HCT116 (cell line): ENCODE results near the gene GRK5. TPM values are rescaled to one million over a fixed set of nuclear protein-coding genes. Genes with fewer than 3 reads are reported as not detected.

Source experiments
- ATAC-seq: fragments of 200-7000 bp; cut with Tn5 transposase; 2 replicates; pipeline ENCODE4 v1.9.1; 2020; ENCODE audit warnings: mild to moderate bottlenecking, moderate library complexity
- BruUV-seq: library from RNA; stranded (reverse); fragments of 400-500 nt; replicated peaks from 2 replicates; lab custom pipeline; 2021; lab: Mats Ljungman, UMichigan
- CTCF ChIA-PET: fragments of 300-600 bp; sonication (Branson Sonifier 250); formaldehyde crosslinking; loops from one replicate; lab custom pipeline; 2021; ENCODE audit warnings: antibody characterized with exemption; lab: Charles Lee
- POLR2A ChIA-PET: fragments of 300-600, 350-600 bp; sonication (Branson Sonifier 250); formaldehyde crosslinking; loops from one replicate; lab custom pipeline; 2021; ENCODE audit warnings: antibody characterized with exemption; lab: Charles Lee
- RAD21 ChIA-PET, 2 experiments: fragments of 300-600 bp; sonication (Branson Sonifier 250); formaldehyde crosslinking; loops; one replicate each; lab custom pipeline; 2023; ENCODE audit warnings: low total read pairs in 2 of 2; ENCODE audit not compliant: uncharacterized antibody in 2 of 2, unreplicated experiment in 2 of 2, low non-redundant PET in 1 of 2; lab: Charles Lee
- DNase-seq: peaks from one replicate; pipeline ENCODE4 v3.0.0-alpha.2; 2010; ENCODE audit warnings: low read depth, low spot score
- H2AFZ ChIP-seq: fragments of 200-600 bp; shearing (Covaris generic), sonication (generic); 2 replicates; pipeline ENCODE4 v1.6.1; 2017; ENCODE audit warnings: low read depth, mixed run types, mixed read lengths, antibody characterized with exemption, low read length; ENCODE audit not compliant: poor library complexity, severe bottlenecking
- H3K27ac ChIP-seq: 2 replicates; pipeline ENCODE4 v1.5.1; 2012; ENCODE audit warnings: low read depth, low read length
- H3K27me3 ChIP-seq: fragments of 200-600 bp; sonication (generic); 2 replicates; pipeline ENCODE4 v1.6.1; 2016; ENCODE audit warnings: mixed run types, low read length, mixed read lengths; ENCODE audit not compliant: insufficient read depth
- H3K36me3 ChIP-seq, 2 experiments: fragments of 200-500 bp in 1 of 2; fragments of 200-600 bp in 1 of 2; sonication (Bioruptor generic) in 1 of 2; sonication (generic) in 1 of 2; 2 replicates each; pipeline versions ENCODE4 v1.5.1 to v1.6.1; 2014 to 2016; ENCODE audit warnings: low read length in 2 of 2, inconsistent platforms in 1 of 2, mixed read lengths in 1 of 2, mixed run types in 1 of 2; ENCODE audit not compliant: insufficient read depth in 2 of 2, control insufficient read depth in 1 of 2
- H3K4me1 ChIP-seq, 2 experiments: fragments of 200-600 bp in 1 of 2; sonication (generic) in 1 of 2; 2 replicates each; pipeline versions ENCODE4 v1.5.1 to v1.6.1; 2012 to 2017; ENCODE audit warnings: low read length in 2 of 2, inconsistent platforms in 1 of 2, mild to moderate bottlenecking in 1 of 2, mixed read lengths in 1 of 2, mixed run types in 1 of 2, moderate library complexity in 1 of 2; ENCODE audit not compliant: insufficient read depth in 2 of 2, control insufficient read depth in 1 of 2
- H3K4me2 ChIP-seq: fragments of 200-600 bp; sonication (generic); 2 replicates; pipeline ENCODE4 v1.6.1; 2017; ENCODE audit warnings: mixed run types, low read length, mixed read lengths
- H3K4me3 ChIP-seq, 2 experiments: fragments of 200-600 bp in 1 of 2; sonication (generic) in 1 of 2; replicated peaks in 1 of 2; 2 replicates each; pipeline ENCODE4 v1.5.1; 2011 to 2016; ENCODE audit warnings: low read length in 2 of 2, control low read depth in 1 of 2, low read depth in 1 of 2, mild to moderate bottlenecking in 1 of 2, mixed read lengths in 1 of 2, mixed run types in 1 of 2
- H3K79me2 ChIP-seq: fragments of 200-600 bp; sonication (generic); 2 replicates; pipeline ENCODE4 v1.6.1; 2017; ENCODE audit warnings: mild to moderate bottlenecking, mixed run types, low read length, moderate library complexity, mixed read lengths; ENCODE audit not compliant: insufficient read depth
- H3K9ac ChIP-seq: fragments of 200-600 bp; sonication (generic); 2 replicates; pipeline ENCODE4 v1.6.1; 2016; ENCODE audit warnings: low read length, mixed read lengths
- H3K9me2 ChIP-seq: fragments of 200-600 bp; sonication (generic), shearing (Covaris generic); 2 replicates; pipeline ENCODE4 v1.6.1; 2017; ENCODE audit warnings: mixed run types, mild to moderate bottlenecking, moderate library complexity; ENCODE audit not compliant: insufficient read depth
- H3K9me3 ChIP-seq, 2 experiments: fragments of 200-500 bp in 1 of 2; fragments of 200-600 bp in 1 of 2; sonication (Bioruptor generic) in 1 of 2; sonication (generic) in 1 of 2; 2 replicates each; pipeline ENCODE4 v1.6.1; 2014 to 2017; ENCODE audit warnings: low read length in 2 of 2, mixed read lengths in 2 of 2, inconsistent platforms in 1 of 2, low read depth in 1 of 2, mild to moderate bottlenecking in 1 of 2, mixed run types in 1 of 2, moderate library complexity in 1 of 2; ENCODE audit not compliant: control insufficient read depth in 1 of 2, insufficient read depth in 1 of 2
- H4K20me1 ChIP-seq: fragments of 200-600 bp; sonication (generic), shearing (Covaris generic); 2 replicates; pipeline ENCODE4 v1.6.1; 2017; ENCODE audit warnings: mixed run types, mild to moderate bottlenecking, moderate library complexity; ENCODE audit not compliant: insufficient read depth
- ATF3 ChIP-seq: IDR thresholded peaks from 2 replicates; pipeline ENCODE4 v1.6.1; 2012
- CBX3 ChIP-seq: IDR thresholded peaks from 2 replicates; pipeline ENCODE4 v1.6.1; 2012; ENCODE audit warnings: low read depth
- CEBPB ChIP-seq: IDR thresholded peaks from 2 replicates; pipeline ENCODE4 v1.6.1; 2012; ENCODE audit warnings: low read depth
- CTCF ChIP-seq, 3 experiments: fragments of 200-600 bp in 1 of 3; sonication (generic) in 1 of 3; IDR thresholded peaks in 2 of 3; conservative IDR thresholded peaks in 1 of 3; 2 replicates each; pipeline ENCODE4 v1.5.1; 2012 to 2017; ENCODE audit warnings: low read depth in 2 of 3, low read length in 2 of 3, antibody characterized with exemption in 1 of 3, borderline replicate concordance in 1 of 3, control low read depth in 1 of 3, mild to moderate bottlenecking in 1 of 3, mixed read lengths in 1 of 3, mixed run types in 1 of 3, moderate library complexity in 1 of 3; ENCODE audit not compliant: insufficient read depth in 1 of 3
- EGR1 ChIP-seq: IDR thresholded peaks from 2 replicates; pipeline ENCODE4 v1.6.1; 2012; ENCODE audit warnings: low read depth
- ELF1 ChIP-seq: IDR thresholded peaks from 2 replicates; pipeline ENCODE4 v1.6.1; 2012; ENCODE audit warnings: low read depth, borderline replicate concordance
- EZH2 ChIP-seq: fragments of 200-600 bp; sonication (generic); IDR thresholded peaks from 2 replicates; pipeline ENCODE4 v1.6.1; 2017; ENCODE audit warnings: antibody characterized with exemption, mixed run types
- EZH2phosphoT487 ChIP-seq: fragments of 200-600 bp; IDR thresholded peaks from 2 replicates; pipeline ENCODE4 v1.6.1; 2018; ENCODE audit warnings: antibody characterized with exemption, borderline replicate concordance
- FOSL1 ChIP-seq: IDR thresholded peaks from 2 replicates; pipeline ENCODE4 v1.6.1; 2012; ENCODE audit warnings: low read depth
- JUND ChIP-seq: IDR thresholded peaks from 2 replicates; pipeline ENCODE4 v1.6.1; 2012
- POLR2AphosphoS5 ChIP-seq: IDR thresholded peaks from 2 replicates; pipeline ENCODE4 v1.6.1; 2011; ENCODE audit warnings: mild to moderate bottlenecking, low read depth, low read length, moderate library complexity
- RAD21 ChIP-seq: IDR thresholded peaks from 2 replicates; pipeline ENCODE4 v1.6.1; 2012; ENCODE audit warnings: low read depth, mild to moderate bottlenecking
- SP1 ChIP-seq: IDR thresholded peaks from 2 replicates; pipeline ENCODE4 v1.6.1; 2012; ENCODE audit warnings: low read depth
- SRF ChIP-seq: IDR thresholded peaks from 2 replicates; pipeline ENCODE4 v1.6.1; 2012; ENCODE audit warnings: low read depth
- TCF7L2 ChIP-seq: IDR thresholded peaks from 2 replicates; pipeline ENCODE4 v1.7.0; 2011; ENCODE audit warnings: borderline replicate concordance, inconsistent platforms; ENCODE audit not compliant: insufficient read depth, insufficient read length; ENCODE audit errors: extremely low read depth
- YY1 ChIP-seq: IDR thresholded peaks from 2 replicates; pipeline ENCODE4 v1.6.1; 2011; ENCODE audit warnings: low read length, low read depth, moderate library complexity, mild to moderate bottlenecking; ENCODE audit not compliant: insufficient replicate concordance; ENCODE audit errors: extremely low read depth
- ZFX ChIP-seq: fragments of 450-650 bp; IDR thresholded peaks from 2 replicates; pipeline ENCODE4 v1.6.1; 2017
- ZNF274 ChIP-seq: fragments of 200-500 bp; sonication (Bioruptor generic); IDR thresholded peaks from 2 replicates; pipeline ENCODE4 v1.6.1; 2014; ENCODE audit warnings: mild to moderate bottlenecking, low read depth, low read length, inconsistent platforms
- intact Hi-C: fragments of 100-400 bp; cut with micrococcal nuclease; formaldehyde crosslinking; loops from 2 replicates; pipeline ENCODE4 v1.10.0; 2022
- total RNA-seq: library from RNA; stranded (reverse); gene quantifications from one replicate; pipeline ENCODE4 v1.2.1, GENCODE V29; 2021; ENCODE audit not compliant: unreplicated experiment
- TF ChIP-seq, protein P1 (sequence below): IDR thresholded peaks from 2 replicates; pipeline ENCODE4 v1.6.1; 2012
- TF ChIP-seq, protein P2 (sequence below): IDR thresholded peaks from 2 replicates; pipeline ENCODE4 v1.6.1; 2011; ENCODE audit warnings: mild to moderate bottlenecking, low read length, moderate library complexity; ENCODE audit not compliant: insufficient replicate concordance; ENCODE audit errors: extremely low read depth

The GRK5 gene
- total RNA-seq, 1 experiment from 2014 or later, result 7.3 TPM

DNA sequence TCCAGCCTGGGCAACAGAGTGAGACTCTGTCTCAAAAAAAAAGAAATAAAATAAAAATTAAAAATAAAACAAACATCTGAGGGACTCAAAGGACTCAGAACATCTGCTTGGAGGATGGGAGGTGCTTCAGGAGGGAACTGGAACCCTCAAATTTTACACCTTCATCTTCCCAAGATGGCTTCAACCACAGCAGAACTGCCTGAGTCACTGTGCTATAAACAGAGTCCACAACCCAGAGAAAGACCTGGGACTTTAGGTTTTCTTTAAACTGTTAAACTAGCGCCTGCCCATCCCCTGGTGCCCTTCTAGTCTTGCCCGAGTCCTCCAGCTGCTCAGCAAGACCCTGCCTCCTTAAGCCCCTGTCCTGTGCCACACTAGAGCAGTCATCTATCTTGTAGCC is 294.3 kb downstream of the GRK5 start:
- H3K9me3 ChIP-seq, result no peaks in the 10 kb centered on the region
- no TSS peak for BruUV-seq
- H3K9me2 ChIP-seq, result no peaks in the 10 kb centered on the region
- DNase-seq (no peak), ATAC-seq (no peak)
- H3K4me2 ChIP-seq, result no peak overlapping the region
- no peak overlapping the region for H3K27ac ChIP-seq
- no peak overlapping the region for H2AFZ ChIP-seq
- no peaks in the 10 kb centered on the region for H4K20me1 ChIP-seq
- intact Hi-C loops, result no loop called here
- TF ChIP-seq RAD21, result no peak
- TF ChIP-seq POLR2AphosphoS5, result no peak
- TF ChIP-seq SRF, result no peak
- TF ChIP-seq ELF1, result no peak
- TF ChIP-seq, protein P1, sequence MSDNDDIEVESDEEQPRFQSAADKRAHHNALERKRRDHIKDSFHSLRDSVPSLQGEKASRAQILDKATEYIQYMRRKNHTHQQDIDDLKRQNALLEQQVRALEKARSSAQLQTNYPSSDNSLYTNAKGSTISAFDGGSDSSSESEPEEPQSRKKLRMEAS, result no peak
- TF ChIP-seq, protein P2, sequence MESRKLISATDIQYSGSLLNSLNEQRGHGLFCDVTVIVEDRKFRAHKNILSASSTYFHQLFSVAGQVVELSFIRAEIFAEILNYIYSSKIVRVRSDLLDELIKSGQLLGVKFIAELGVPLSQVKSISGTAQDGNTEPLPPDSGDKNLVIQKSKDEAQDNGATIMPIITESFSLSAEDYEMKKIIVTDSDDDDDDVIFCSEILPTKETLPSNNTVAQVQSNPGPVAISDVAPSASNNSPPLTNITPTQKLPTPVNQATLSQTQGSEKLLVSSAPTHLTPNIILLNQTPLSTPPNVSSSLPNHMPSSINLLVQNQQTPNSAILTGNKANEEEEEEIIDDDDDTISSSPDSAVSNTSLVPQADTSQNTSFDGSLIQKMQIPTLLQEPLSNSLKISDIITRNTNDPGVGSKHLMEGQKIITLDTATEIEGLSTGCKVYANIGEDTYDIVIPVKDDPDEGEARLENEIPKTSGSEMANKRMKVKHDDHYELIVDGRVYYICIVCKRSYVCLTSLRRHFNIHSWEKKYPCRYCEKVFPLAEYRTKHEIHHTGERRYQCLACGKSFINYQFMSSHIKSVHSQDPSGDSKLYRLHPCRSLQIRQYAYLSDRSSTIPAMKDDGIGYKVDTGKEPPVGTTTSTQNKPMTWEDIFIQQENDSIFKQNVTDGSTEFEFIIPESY, result no peak
- no peak for TF ChIP-seq ATF3
- no peak for TF ChIP-seq EZH2
- no peak for TF ChIP-seq CTCF (IDR thresholded peaks at IDR 0.05 in 2 of 3, conservative IDR thresholded peaks at IDR 0.05 in 1 of 3; ENCODE audit: borderline replicate concordance in 1 of 3, insufficient read depth in 1 of 3, low read depth in 2 of 3, low read length in 2 of 3)
- no peak for TF ChIP-seq FOSL1
- no peak for TF ChIP-seq EGR1
- no peak for TF ChIP-seq CBX3
- no peak for TF ChIP-seq ZNF274
- TF ChIP-seq CEBPB, result no peak
- TF ChIP-seq SP1, result no peak
- TF ChIP-seq TCF7L2, result no peak
- no peak for TF ChIP-seq EZH2phosphoT487
- no peak for TF ChIP-seq YY1
- no peak for TF ChIP-seq ZFX
- no peak for TF ChIP-seq JUND
- CTCF ChIA-PET, result no interaction called here
- H3K79me2 ChIP-seq, result no peaks in the 10 kb centered on the region
- no peaks in the 10 kb centered on the region for H3K27me3 ChIP-seq
- no peak overlapping the region for H3K4me3 ChIP-seq
- H3K36me3 ChIP-seq, result peaks cover 0 to 5% of the 10 kb centered on the region in 2 experiments; a peak in 2 of 4 replicates
- H3K4me1 ChIP-seq, result no peaks in the 10 kb centered on the region
- RAD21 ChIA-PET, result no interaction called here
- POLR2A ChIA-PET, result no interaction called here
- no peak overlapping the region for H3K9ac ChIP-seq
